GM19324 (cell line): Measurements from ENCODE around the gene BMP7.

ENCODE experiments used
- ATAC-seq: cut with Tn5 transposase; IDR thresholded peaks from one replicate; pipeline ENCODE4 v1.9.1; 2021; ENCODE audit warnings: mild to moderate bottlenecking, moderate library complexity; ENCODE audit not compliant: unreplicated experiment, low FRiP score

The BMP7 gene

GRCh38 chr20:57178582-57179111, 87.8 kb downstream of the BMP7 start:
- no peak for ATAC-seq

- no peak for ATAC-seq
Observed at GRCh38 chr20:57177636-57178280, 88.7 kb downstream of the BMP7 start.

- no peak for ATAC-seq
Observed at GRCh38 chr20:57176842-57177241, 89.6 kb downstream of the BMP7 start.

GRCh38 chr20:57175397-57176010, 90.9 kb downstream of the BMP7 start:
- no peak for ATAC-seq

- ATAC-seq: no peak
Observed at GRCh38 chr20:57174737-57175136, 91.7 kb downstream of the BMP7 start.

GRCh38 chr20:57173986-57174385, 92.5 kb downstream of the BMP7 start:
- no peak for ATAC-seq

- ATAC-seq: no peak
Observed at GRCh38 chr20:57173041-57173440, 93.4 kb downstream of the BMP7 start.

GRCh38 chr20:57170343-57170742, 96.1 kb downstream of the BMP7 start:
- no peak for ATAC-seq

- ATAC-seq: no peak
Observed at GRCh38 chr20:57169162-57169561, 97.3 kb downstream of the BMP7 start.

- no peak for ATAC-seq
Observed at GRCh38 chr20:57167971-57168701, 98.3 kb downstream of the BMP7 start.

- no peak for ATAC-seq
Observed at GRCh38 chr20:57167292-57167655, 99.2 kb downstream of the BMP7 start.

- no peak for ATAC-seq
Observed at GRCh38 chr20:57166568-57167291, 99.7 kb downstream of the BMP7 start.

GRCh38 chr20:57165427-57166004, 100.9 kb downstream of the BMP7 start:
- no peak for ATAC-seq

- ATAC-seq: no peak
Observed at GRCh38 chr20:57164872-57165271, 101.6 kb downstream of the BMP7 start.

- no peak for ATAC-seq
Observed at GRCh38 chr20:57163041-57163440, 103.4 kb downstream of the BMP7 start.

- no peak for ATAC-seq
Observed at GRCh38 chr20:57162362-57162652, 104.1 kb downstream of the BMP7 start.

GRCh38 chr20:57161478-57162361, 104.7 kb downstream of the BMP7 start:
- no peak for ATAC-seq

- no peak for ATAC-seq
Observed at GRCh38 chr20:57160985-57161384, 105.5 kb downstream of the BMP7 start.

GRCh38 chr20:57159945-57160610, 106.4 kb downstream of the BMP7 start:
- no peak for ATAC-seq
